Forelimb muscle (tissue), 1 donor: ENCODE measurements around the gene SLC52A3. TPM values are rescaled to one million over a fixed set of nuclear protein-coding genes. Genes with fewer than 3 reads are reported as not detected.
"Not testable (repeated sequence)": the region's sequence is repeated elsewhere in the genome, so short reads cannot be mapped to it uniquely, and the experiment has no call there.

Source experiments
- DNase-seq: peaks from one replicate; pipeline ENCODE4 v3.0.0-alpha.2; 2013; ENCODE audit warnings: low read depth
- polyA plus RNA-seq: library from polyadenylated mRNA; unstranded; fragments of 120-200 nt; gene quantifications from one replicate; pipeline ENCODE4 v1.2.1, GENCODE V29; 2013; ENCODE audit not compliant: insufficient read length

SLC52A3 gene
- polyA plus RNA-seq, 1 donor = 0.24 TPM

GRCh38 chr20:728256-728944 lies 39.9 kb downstream of the SLC52A3 start:
- DNase-seq = peak; percentile 17

GRCh38 chr20:726160-726559 lies 42.1 kb downstream of the SLC52A3 start:
- no peak for DNase-seq

GRCh38 chr20:725491-725890 lies 42.8 kb downstream of the SLC52A3 start:
- no peak for DNase-seq

GRCh38 chr20:724797-725196 lies 43.5 kb downstream of the SLC52A3 start:
- DNase-seq = not testable (repeated sequence)

- no peak for DNase-seq
These were observed 44.5 kb downstream of the SLC52A3 start for GRCh38 chr20:723756-724155.

- DNase-seq = no peak
These were observed 45.3 kb downstream of the SLC52A3 start for GRCh38 chr20:722822-723644.

- DNase-seq = no peak
These were observed 46.4 kb downstream of the SLC52A3 start for GRCh38 chr20:721876-722275.

- DNase-seq = no peak
These were observed 48.5 kb downstream of the SLC52A3 start for GRCh38 chr20:719816-720215.

GRCh38 chr20:719068-719467 lies 49.2 kb downstream of the SLC52A3 start:
- DNase-seq = no peak

GRCh38 chr20:717832-718231 lies 50.5 kb downstream of the SLC52A3 start:
- DNase-seq = no peak

- no peak for DNase-seq
These were observed 51.0 kb downstream of the SLC52A3 start for GRCh38 chr20:717271-717670.

GRCh38 chr20:714453-714852 lies 53.8 kb downstream of the SLC52A3 start:
- DNase-seq = no peak

- DNase-seq = no peak
These were observed 56.7 kb downstream of the SLC52A3 start for GRCh38 chr20:711576-711975.

GRCh38 chr20:710780-711450 lies 57.4 kb downstream of the SLC52A3 start:
- DNase-seq = no peak

Other genes starting within 250 kb of the SLC52A3 start
- gene CSNK2A1, start 224.7 kb downstream of the SLC52A3 start, polyA plus RNA-seq = 107 TPM
- 5.3 TPM for gene TCF15, start 158.2 kb downstream of the SLC52A3 start, polyA plus RNA-seq
- 8.2 TPM for gene SRXN1, start 115.3 kb downstream of the SLC52A3 start, polyA plus RNA-seq
- gene SCRT2, start 92.7 kb downstream of the SLC52A3 start, polyA plus RNA-seq = not detected
- gene FAM110A, start 65.2 kb upstream of the SLC52A3 start, polyA plus RNA-seq = 25.3 TPM
- 0.04 TPM for gene ANGPT4, start 147.8 kb upstream of the SLC52A3 start, polyA plus RNA-seq
- 0.15 TPM for gene RSPO4, start 233.8 kb upstream of the SLC52A3 start, polyA plus RNA-seq